Activated CD4-positive, alpha-beta T cell treated with anti-CD3 and anti-CD28 coated beads for 36 hours (primary cell): ENCODE data around the gene BBS2. TPM values are rescaled to one million over a fixed set of nuclear protein-coding genes. Genes with fewer than 3 reads are reported as not detected.

ENCODE experiments used
- ATAC-seq: fragments of 200-7000 bp; cut with Tn5 transposase; one replicate; pipeline ENCODE4 v1.10.0; 2021; ENCODE audit warnings: mild to moderate bottlenecking, moderate library complexity
- CTCF ChIA-PET: fragments of 350-600 bp; sonication (Branson Sonifier 250); formaldehyde crosslinking; loops from one replicate; lab custom pipeline; 2021; ENCODE audit warnings: antibody characterized with exemption; lab: Charles Lee
- POLR2A ChIA-PET: fragments of 350-600 bp; sonication (Branson Sonifier 250); formaldehyde crosslinking; loops from one replicate; lab custom pipeline; 2021; ENCODE audit warnings: antibody characterized with exemption, inconsistent platforms; lab: Charles Lee
- DNase-seq: peaks from one replicate; pipeline ENCODE4 v3.0.0-alpha.2; 2020
- H3K27ac Mint-ChIP-seq: one replicate; pipeline ENCODE4 v1.8.0; 2021; ENCODE audit warnings: mixed read lengths
- H3K27me3 Mint-ChIP-seq: one replicate; pipeline ENCODE4 v1.8.0; 2021; ENCODE audit warnings: mixed read lengths
- H3K36me3 Mint-ChIP-seq: one replicate; pipeline ENCODE4 v1.8.0; 2021; ENCODE audit warnings: low read depth, mixed read lengths
- H3K4me1 Mint-ChIP-seq: one replicate; pipeline ENCODE4 v1.8.0; 2021; ENCODE audit warnings: mixed read lengths
- H3K4me3 Mint-ChIP-seq: one replicate; pipeline ENCODE4 v1.8.0; 2021; ENCODE audit warnings: mild to moderate bottlenecking, moderate library complexity, mixed read lengths
- H3K9me3 Mint-ChIP-seq: one replicate; pipeline ENCODE4 v1.8.0; 2021; ENCODE audit warnings: low read depth, mixed read lengths
- intact Hi-C, 2 experiments: fragments of 100-400 bp; cut with DNase I in 1 of 2; cut with micrococcal nuclease in 1 of 2; formaldehyde crosslinking; loops; one replicate each; pipeline versions ENCODE4 v1.14.2 to v1.15.1; 2022 to 2024; cut with DNase I, micrococcal nuclease
- total RNA-seq, 2 experiments: library from RNA; stranded (reverse); gene quantifications; one replicate each; pipeline ENCODE4 v1.2.3, GENCODE V29; 2021

The BBS2 gene
- total RNA-seq, 2 experiments from 2014 or later = 15.4 to 23.2 TPM

GRCh38 chr16:56475201-56475600 lies 44.6 kb downstream of the BBS2 start:
- peaks cover 20% of the 10 kb centered on the region for H3K4me1 Mint-ChIP-seq
- H3K4me3 Mint-ChIP-seq = no peak overlapping the region
- ChIA-PET POLR2A (no interaction called here), CTCF (no interaction called here)
- ATAC-seq = no peak
- no peaks in the 10 kb centered on the region for H3K9me3 Mint-ChIP-seq
- no peaks in the 10 kb centered on the region for H3K27me3 Mint-ChIP-seq
- H3K27ac Mint-ChIP-seq = no peak overlapping the region
- intact Hi-C loops = no loop called here
- no peak for DNase-seq
- peaks cover 55% of the 10 kb centered on the region for H3K36me3 Mint-ChIP-seq

- ChIA-PET POLR2A (no interaction called here), CTCF (interaction anchor here (0.5 to 0.8 kb wide), 3 partner anchors 13 to 616 kb away, joined by 3 read pairs; no protein-coding TSS in a partner anchor)
- Mint-ChIP-seq H3K27me3 (no peaks in the 10 kb centered on the region), H3K4me3 (no peak overlapping the region), H3K36me3 (peaks cover 59% of the 10 kb centered on the region), H3K27ac (no peak overlapping the region), H3K4me1 (no peaks in the 10 kb centered on the region), H3K9me3 (no peaks in the 10 kb centered on the region)
- intact Hi-C loops = no loop called here
- DNase-seq = no peak
- ATAC-seq = no peak
These were observed 49.2 kb downstream of the BBS2 start for GRCh38 chr16:56470666-56471065.

DNA sequence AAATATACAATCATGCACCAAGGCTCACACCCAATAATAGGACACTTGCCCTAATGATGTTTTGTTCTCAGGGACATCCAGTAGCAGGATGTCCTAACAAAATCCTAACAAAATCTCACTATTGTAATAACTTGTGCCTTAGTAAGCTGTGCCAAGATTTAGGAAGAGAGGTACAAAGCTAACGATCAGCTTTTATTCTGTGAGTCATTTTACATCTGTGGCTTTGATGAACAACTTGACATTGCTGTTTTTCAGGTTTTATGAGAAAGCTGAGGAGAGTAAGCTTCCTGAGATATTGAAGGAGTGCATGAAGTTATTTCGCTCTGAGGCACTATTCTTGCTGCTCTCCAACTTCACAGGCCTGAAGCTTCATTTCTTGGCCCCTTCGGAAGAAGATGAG lies 49.6 kb downstream of the BBS2 start:
- DNase-seq (no peak), ATAC-seq (no peak)
- POLR2A ChIA-PET = no interaction called here
- intact Hi-C loops = no loop called here
- H3K27me3 Mint-ChIP-seq = no peaks in the 10 kb centered on the region
- H3K36me3 Mint-ChIP-seq = peaks cover 59% of the 10 kb centered on the region
- no peaks in the 10 kb centered on the region for H3K4me1 Mint-ChIP-seq
- CTCF ChIA-PET = interaction anchor here (0.5 to 0.8 kb wide), 2 partner anchors 13 to 14 kb away, joined by 3 read pairs; no protein-coding TSS in a partner anchor
- H3K27ac Mint-ChIP-seq = no peak overlapping the region
- H3K9me3 Mint-ChIP-seq = no peaks in the 10 kb centered on the region
- H3K4me3 Mint-ChIP-seq = no peak overlapping the region

GRCh38 chr16:56469748-56470147 lies 50.1 kb downstream of the BBS2 start:
- DNase-seq (no peak), ATAC-seq (no peak)
- no peak overlapping the region for H3K4me3 Mint-ChIP-seq
- POLR2A ChIA-PET = no interaction called here
- intact Hi-C loops = no loop called here
- peaks cover 54% of the 10 kb centered on the region for H3K36me3 Mint-ChIP-seq
- H3K9me3 Mint-ChIP-seq = no peaks in the 10 kb centered on the region
- H3K4me1 Mint-ChIP-seq = no peaks in the 10 kb centered on the region
- CTCF ChIA-PET = interaction anchor here (0.8 kb wide), 1 partner anchor 14 kb away, joined by 3 read pairs; no protein-coding TSS in a partner anchor
- no peaks in the 10 kb centered on the region for H3K27me3 Mint-ChIP-seq
- H3K27ac Mint-ChIP-seq = no peak overlapping the region

DNA sequence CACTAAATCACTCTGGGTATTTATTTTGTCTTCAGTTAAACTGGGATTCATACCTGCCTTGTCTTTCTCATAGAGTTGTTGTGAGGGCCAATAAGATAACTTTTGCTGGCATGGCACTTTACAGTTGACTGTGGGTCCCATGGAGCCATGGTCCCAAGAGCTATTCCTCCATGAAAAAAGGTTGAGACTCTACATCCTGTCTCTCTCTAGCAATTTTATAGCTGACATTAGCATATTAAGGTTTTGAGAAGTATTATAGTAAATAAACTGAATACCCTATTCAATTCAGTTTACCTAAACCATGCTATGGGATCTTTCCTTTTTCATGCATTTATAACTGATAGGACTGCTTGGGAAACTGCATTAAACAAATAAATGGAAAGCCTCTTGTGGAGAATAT lies 51.0 kb downstream of the BBS2 start:
- H3K27me3 Mint-ChIP-seq = no peaks in the 10 kb centered on the region

GRCh38 chr16:56466344-56466743 lies 53.5 kb downstream of the BBS2 start:
- ATAC-seq (no peak), DNase-seq (no peak)
- Mint-ChIP-seq H3K36me3 (peaks cover 64% of the 10 kb centered on the region), H3K27me3 (no peaks in the 10 kb centered on the region), H3K4me3 (no peak overlapping the region), H3K9me3 (no peaks in the 10 kb centered on the region), H3K4me1 (no peaks in the 10 kb centered on the region), H3K27ac (no peak overlapping the region)
- intact Hi-C loops = no loop called here
- CTCF ChIA-PET = interaction anchor here (0.7 kb wide), 1 partner anchor 21 kb away, joined by 3 read pairs; no protein-coding TSS in a partner anchor
- POLR2A ChIA-PET = no interaction called here

More for the DNA sequence above, 51.0 kb downstream of the BBS2 start:
- H3K4me1 Mint-ChIP-seq = no peaks in the 10 kb centered on the region
- H3K9me3 Mint-ChIP-seq = no peaks in the 10 kb centered on the region
- H3K27ac Mint-ChIP-seq = no peak overlapping the region
- DNase-seq = no peak
- POLR2A ChIA-PET = no interaction called here
- H3K36me3 Mint-ChIP-seq = peaks cover 61% of the 10 kb centered on the region
- ATAC-seq = no peak
- no peak overlapping the region for H3K4me3 Mint-ChIP-seq
- CTCF ChIA-PET = interaction anchor here (1.2 kb wide), 1 partner anchor 524 kb away, joined by 3 read pairs; no protein-coding TSS in a partner anchor
- intact Hi-C loops = no loop called here

GRCh38 chr16:56463153-56463552 lies 56.7 kb downstream of the BBS2 start:
- ChIA-PET POLR2A (interaction anchor here (0.6 kb wide), 1 partner anchor 24 kb away, joined by 6 read pairs; no protein-coding TSS in a partner anchor), CTCF (interaction anchor here (0.6 kb wide), 1 partner anchor 181 kb away, joined by 3 read pairs; no protein-coding TSS in a partner anchor)
- Mint-ChIP-seq H3K4me1 (no peaks in the 10 kb centered on the region), H3K36me3 (peaks cover 51% of the 10 kb centered on the region), H3K9me3 (no peaks in the 10 kb centered on the region), H3K27me3 (no peaks in the 10 kb centered on the region), H3K4me3 (no peak overlapping the region), H3K27ac (no peak overlapping the region)
- DNase-seq (no peak), ATAC-seq (no peak)
- intact Hi-C loops = no loop called here

- intact Hi-C loops = no loop called here
- Mint-ChIP-seq H3K27ac (no peak overlapping the region), H3K9me3 (no peaks in the 10 kb centered on the region), H3K4me3 (no peak overlapping the region), H3K4me1 (no peaks in the 10 kb centered on the region), H3K36me3 (peaks cover 55% of the 10 kb centered on the region), H3K27me3 (no peaks in the 10 kb centered on the region)
- DNase-seq (no peak), ATAC-seq (no peak)
- ChIA-PET POLR2A (no interaction called here), CTCF (interaction anchor here (0.6 to 1.1 kb wide), 2 partner anchors 14 to 17 kb away, joined by 3 to 4 read pairs; no protein-coding TSS in a partner anchor)
These were observed 57.6 kb downstream of the BBS2 start for GRCh38 chr16:56462064-56462796.

- no peak for ATAC-seq
- Mint-ChIP-seq H3K9me3 (no peaks in the 10 kb centered on the region), H3K27me3 (no peaks in the 10 kb centered on the region), H3K27ac (no peak overlapping the region), H3K4me1 (peaks cover 10% of the 10 kb centered on the region), H3K4me3 (no peak overlapping the region), H3K36me3 (peaks cover 55% of the 10 kb centered on the region)
- DNase-seq = no peak
- CTCF ChIA-PET = interaction anchor here (1.2 kb wide), 1 partner anchor 62 kb away, joined by 3 read pairs; no protein-coding TSS in a partner anchor
- POLR2A ChIA-PET = interaction anchor here (1.2 kb wide), 1 partner anchor 9 kb away, joined by 5 read pairs; the partner anchor contains the start of genes NUDT21 and OGFOD1
- intact Hi-C loops = no loop called here
These were observed 59.7 kb downstream of the BBS2 start for GRCh38 chr16:56460101-56460500.

DNA sequence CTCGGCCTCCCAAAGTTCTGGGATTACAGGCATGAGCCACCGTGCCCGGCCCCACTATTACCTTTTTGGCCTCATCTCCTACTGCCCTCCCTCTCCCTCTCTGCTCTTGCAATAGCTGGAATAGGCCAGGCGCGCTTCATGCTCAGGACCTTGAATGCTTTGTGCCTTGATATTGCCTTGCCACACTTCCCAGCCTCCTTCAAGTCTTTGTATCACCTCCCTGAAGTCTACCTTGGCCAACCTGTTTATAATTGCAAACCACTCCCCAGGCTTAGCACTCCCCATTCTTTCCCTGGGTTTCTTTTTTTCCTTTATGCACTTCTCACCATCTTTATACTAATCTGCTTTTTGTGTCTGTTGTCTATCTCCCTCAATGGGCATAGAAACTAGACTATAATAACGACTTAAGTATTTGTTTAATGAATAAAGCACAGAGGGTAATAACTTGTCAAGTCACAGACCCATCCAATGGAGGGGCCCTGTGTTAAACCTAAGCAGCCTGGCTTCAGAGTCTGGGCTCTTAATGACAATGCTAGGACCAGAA lies 61.8 kb downstream of the BBS2 start:
- Mint-ChIP-seq H3K4me1 (peaks cover 14% of the 10 kb centered on the region), H3K4me3 (no peak overlapping the region), H3K27me3 (no peaks in the 10 kb centered on the region), H3K9me3 (no peaks in the 10 kb centered on the region), H3K36me3 (peaks cover 58% of the 10 kb centered on the region), H3K27ac (peak overlapping the region; percentile 32)
- no peak for ATAC-seq
- DNase-seq = no peak
- CTCF ChIA-PET = interaction anchor here (0.7 kb wide), 1 partner anchor 12 kb away, joined by 3 read pairs; no protein-coding TSS in a partner anchor
- intact Hi-C loops = no loop called here
- POLR2A ChIA-PET = no interaction called here
